Hematopoietic multipotent progenitor cell treated with erythropoietin and hydrocortisone succinate and interleukin-3 and kit ligand, for 17 days (in vitro differentiated cells): ENCODE data around the gene C1orf174.

ENCODE experiments used
- DNase-seq: peaks from one replicate; pipeline ENCODE4 v3.0.0-alpha.2; 2015; ENCODE audit warnings: low spot score

Gene C1orf174

DNA sequence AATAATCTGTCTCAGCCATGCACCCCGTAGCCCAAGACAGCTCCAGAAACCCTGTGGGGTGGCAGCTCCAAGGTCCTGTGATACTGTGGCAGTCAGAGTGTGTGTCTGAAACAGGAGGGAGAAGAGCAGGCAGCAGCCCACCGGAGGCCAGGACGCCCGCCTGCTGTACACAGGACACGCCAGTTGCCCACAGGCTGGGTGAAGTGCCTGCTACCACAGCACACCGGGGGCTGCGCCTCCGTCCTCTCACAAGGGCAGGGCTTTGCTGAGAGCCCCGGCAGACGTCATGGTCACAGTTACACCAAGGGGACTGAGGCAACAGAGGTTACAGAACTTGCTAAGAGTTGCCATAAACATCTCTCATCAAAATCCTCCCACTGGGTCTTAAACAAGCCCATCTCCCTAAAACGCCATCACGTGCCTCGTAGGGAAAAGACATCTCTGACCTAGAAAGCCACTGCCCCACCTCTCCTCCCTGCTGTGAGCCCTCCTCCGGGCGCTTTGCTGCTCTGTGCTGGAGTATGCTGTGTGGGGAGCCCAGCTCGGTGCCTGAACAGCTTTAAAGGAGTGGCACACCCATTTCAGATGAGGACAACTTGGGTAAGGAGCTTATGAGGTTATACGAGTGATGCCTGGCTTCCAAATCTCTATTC is 5.3 kb downstream of the C1orf174 start:
- no peak for DNase-seq

DNA sequence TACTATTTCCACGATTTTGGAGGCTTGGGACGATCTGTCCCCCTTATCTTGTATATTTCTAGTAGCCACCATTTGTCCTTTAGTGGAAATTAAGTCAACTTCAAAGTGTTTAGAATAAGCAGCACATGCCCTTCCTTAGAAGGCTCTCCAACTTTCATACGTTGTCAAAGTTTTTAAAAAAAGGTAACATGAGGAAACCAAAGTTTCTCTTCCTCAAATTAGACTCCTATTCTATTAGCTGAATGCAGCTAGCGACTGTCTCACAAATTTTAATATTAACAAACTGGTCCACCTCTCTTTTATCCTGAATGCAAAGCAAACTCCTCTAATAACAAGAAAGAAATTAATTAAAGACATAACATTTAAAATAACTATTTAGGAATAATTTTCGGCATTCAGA is 6.9 kb downstream of the C1orf174 start:
- DNase-seq: no peak

DNA sequence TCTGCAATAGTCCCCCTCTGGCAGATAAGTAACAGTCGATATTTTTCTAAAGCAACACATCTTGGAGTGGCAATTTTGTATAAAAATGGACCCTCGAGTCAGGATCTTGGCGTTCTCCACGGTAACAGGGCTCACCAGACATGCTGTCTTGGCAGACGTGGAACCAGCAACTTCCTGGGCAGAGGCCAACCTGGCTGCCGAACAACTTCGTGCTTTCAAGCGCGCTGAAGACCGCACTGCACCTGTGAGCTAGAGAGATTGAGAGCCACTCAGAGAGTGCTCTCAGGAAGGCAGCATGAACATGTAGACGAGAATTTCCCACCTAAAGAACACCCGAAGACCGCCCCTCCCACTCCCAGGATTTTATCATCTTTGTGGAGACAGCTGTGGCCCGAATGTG is 7.3 kb downstream of the C1orf174 start:
- DNase-seq: no peak

DNA sequence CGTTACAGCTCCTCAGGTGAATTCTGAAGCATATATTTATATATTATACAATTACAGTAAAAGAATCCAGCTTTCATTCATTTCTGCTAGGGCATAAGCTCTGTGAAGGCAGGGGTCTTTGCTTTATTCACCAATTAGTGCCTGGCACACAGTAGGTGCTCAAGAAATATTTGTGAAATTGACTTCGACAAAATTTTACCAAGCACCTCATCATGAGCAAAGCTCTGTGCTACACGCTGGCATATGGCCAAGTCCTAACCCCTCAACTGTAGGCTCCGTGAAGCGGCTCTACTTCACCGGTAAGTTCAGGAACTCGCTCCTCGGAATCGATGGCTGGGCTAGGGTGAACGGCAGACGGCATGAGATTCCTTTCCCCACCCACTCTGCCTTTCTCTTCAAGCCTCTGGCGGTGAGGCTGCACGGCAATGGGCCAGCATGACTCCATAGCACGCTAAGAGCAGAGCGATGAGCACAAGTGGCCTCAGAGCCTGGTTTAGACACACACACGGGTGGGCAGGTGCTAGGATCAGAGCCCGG is 8.7 kb downstream of the C1orf174 start:
- DNase-seq: no peak

DNA sequence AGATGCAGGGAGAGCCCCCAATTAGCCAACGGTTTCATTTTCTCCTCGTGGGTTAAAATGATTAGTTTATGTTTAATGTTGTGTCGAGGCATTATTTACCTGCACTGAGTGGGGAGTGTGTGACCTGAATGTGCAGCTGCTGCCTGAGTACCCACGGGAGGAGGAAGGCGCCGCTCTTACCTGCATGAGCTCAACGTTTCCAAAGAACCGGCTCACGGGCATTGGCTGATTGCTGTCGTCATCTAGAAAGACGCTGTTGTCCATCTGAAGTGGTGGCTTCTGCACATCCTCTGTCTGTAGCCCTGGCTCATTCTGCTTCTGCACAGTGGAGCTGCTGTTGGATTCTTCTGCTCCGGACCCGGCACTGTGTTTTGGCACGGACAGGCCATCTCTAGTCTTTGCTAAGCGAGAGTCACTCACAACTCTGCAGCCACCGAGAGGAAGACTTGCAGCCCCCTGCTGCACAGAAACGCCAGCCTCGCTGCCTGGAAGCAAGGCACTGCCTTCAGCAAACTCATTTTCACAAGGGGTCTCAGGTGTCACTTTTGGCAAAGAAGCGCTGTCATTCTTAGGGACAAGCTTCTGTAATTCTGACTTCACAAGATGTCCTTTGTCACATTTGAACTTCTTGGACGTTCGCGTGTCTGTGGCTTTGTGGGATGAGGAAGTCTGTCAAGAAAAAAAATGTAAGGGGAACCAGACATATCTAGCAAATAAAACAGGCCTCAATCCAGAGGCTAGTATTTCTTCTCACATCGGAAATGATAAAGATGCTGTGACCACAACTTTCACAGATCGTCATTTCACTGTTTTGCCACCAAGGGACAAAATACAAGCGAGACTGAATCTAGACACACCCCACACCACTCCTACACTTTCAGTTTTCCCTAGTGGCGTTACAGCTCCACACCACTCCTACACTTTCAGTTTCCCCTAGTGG is 9.4 kb downstream of the C1orf174 start:
- no peak for DNase-seq

DNA sequence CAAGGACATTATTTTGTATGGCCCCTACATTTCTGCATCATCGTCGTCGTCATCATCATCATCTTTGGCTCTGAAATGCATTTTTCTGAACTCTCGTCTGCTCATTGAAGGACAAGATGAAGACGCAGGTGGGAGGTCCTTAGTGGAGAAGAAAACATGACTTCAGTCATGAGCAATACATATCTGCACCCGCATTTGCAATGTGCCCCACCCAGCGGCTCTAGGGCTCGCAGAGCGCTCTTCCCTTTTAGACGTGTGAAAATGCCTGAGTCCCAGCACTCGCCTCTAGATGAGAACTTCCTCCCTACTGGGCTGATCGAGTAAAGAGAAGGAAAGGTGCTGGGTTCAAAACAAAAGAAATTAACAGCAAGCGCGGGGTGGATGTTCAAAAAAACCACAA is 10.1 kb downstream of the C1orf174 start:
- no peak for DNase-seq

DNA sequence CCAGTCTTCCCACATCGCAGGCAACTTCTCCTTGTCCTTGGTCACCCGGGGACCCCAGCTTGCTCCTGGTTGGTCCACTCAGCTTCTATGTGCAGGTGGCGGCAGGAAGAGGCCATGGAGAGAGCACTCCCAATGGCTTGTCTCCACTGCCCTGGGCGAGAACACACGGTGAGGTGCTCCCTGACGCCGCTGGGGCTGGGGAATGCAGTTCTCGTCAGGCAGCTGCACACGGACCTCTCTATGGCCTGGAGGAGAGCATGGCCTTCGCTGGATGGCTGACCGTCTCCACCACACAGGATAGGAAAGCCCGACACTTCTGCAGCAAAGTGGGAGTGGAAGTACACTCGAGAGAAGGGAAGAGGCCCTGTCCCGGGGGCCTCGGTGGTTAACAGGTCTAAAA is 11.8 kb downstream of the C1orf174 start:
- DNase-seq: no peak

DNA sequence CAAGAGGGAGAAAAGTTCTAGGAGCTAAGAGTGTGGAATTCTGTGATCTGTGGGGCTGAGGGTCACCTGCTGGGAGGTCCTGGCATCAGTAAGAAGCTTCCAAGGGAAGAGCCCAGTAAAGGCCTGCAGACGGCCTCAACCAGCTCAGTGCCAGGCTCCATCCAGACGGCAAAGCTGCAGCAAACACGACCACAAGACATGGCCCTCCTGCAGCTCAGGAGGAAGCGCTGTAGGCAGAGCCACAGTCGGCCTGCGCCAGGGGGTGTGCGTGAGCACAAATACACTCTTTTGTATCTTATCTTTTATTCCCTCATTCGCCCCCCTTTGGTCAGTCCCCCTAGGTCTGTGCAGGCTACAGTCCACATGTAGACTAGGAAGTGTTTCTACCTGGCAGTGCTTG is 13.4 kb downstream of the C1orf174 start:
- DNase-seq: no peak

DNA sequence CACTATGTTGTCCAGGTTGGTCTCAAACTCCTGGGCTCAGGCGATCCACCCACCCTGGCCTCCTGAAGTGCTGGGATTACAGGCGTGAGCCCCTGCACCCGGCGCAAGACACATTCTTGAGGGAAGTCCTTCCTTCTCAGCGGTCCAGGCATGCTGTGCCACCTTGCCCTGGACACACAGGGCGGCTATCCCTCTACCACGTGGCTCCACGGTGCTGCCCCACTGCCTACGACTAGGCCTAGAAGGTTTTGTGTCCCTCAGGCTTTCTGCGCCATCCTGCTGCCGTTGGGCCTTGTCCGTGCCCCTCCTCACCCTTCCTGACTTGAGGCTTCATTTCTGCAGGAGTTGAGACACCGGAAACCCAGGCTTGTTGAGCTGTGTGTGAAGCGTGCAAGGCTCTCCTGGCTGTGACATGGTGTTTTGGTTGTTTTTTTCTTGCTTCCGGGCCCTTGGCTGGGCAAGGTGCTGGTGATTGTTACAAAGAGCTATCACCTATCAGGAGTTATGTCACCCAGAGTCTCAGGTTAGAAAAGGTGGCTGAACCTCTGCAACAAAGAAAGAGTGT is 13.9 kb downstream of the C1orf174 start:
- DNase-seq: no peak

DNA sequence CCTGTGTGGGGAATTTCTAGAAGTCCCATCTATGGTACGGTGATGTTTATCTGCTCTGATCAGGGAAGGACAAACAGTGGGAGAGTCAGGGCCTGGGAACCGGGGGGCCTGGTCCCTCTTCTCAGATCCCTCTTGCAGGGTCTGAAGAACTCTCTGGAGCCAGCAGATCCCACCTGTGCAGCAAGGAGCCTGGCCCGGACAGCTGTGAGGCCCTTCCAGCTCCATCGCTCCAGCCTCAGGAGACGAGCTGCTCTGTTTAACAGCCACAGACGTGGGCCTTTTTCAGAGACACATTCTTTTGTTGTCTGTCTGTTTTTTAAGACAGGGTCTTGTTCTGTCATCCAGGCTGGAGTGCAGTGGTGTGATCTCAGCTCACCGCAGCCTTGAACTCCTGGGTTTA is 14.5 kb downstream of the C1orf174 start:
- no peak for DNase-seq

DNA sequence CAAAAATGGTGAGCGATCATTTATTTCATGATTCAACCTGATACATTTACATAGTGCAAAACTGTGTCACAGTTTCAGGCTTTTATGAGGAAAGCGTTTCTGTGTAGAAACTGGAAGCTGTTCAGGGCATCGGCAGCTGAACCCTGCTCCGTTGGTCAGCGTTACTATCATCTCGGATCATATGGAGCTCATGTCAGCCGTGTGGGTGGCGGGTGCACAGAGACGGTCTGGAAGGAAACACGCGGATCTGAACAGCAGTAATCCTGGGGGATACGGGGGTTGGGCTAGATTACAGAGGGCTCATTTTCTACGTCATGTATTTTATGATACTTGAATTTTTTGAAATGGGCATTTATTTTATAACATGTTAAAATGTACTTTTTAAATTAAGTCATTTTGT is 15.1 kb downstream of the C1orf174 start:
- no peak for DNase-seq

DNA sequence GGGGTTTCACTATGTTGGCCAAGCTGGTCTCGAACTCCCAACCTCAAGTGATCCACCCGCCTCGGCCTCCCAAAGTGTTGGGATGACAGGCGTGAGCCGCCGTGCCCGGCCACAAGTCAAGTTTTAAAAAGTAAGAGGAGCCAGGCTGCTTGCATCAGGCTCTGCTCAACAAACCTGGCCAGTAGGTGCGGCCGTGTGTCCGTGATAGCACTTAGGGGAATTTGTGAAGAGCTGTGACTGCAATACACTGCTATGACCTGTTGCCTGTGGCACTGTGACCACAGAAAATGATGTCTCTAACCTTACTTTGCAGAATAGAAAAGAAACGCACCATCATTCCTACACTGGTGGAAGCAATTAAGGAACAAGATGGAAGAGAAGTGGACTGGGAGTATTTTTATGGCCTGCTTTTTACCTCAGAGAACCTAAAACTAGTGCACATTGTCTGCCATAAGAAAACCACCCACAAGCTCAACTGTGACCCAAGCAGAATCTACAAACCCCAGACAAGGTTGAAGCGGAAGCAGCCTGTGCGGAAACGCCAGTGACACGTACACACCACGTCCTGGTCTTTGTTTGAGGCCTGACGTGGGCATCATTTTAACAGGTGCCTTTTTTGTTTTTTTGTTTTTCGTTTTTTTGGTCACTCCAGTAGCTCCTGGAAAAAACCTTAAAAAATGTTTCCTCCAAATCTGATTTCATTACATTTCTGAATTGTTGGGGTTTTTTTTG is 16.7 kb downstream of the C1orf174 start:
- DNase-seq: no peak

DNA sequence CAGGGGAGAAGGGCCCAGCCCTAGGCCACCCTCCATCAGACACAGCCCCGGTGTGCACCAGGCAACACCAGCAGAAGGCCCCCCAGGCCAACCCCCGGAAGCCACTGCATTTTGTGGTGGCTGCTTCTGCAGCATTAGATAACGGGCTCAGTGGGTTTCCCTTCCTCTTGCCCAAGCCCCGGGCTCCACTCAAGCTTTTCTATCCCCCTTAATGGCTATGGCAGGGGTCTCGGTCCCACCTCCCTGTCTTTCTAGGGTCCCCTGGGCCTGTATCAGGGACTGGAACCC is 18.9 kb downstream of the C1orf174 start:
- no peak for DNase-seq

DNA sequence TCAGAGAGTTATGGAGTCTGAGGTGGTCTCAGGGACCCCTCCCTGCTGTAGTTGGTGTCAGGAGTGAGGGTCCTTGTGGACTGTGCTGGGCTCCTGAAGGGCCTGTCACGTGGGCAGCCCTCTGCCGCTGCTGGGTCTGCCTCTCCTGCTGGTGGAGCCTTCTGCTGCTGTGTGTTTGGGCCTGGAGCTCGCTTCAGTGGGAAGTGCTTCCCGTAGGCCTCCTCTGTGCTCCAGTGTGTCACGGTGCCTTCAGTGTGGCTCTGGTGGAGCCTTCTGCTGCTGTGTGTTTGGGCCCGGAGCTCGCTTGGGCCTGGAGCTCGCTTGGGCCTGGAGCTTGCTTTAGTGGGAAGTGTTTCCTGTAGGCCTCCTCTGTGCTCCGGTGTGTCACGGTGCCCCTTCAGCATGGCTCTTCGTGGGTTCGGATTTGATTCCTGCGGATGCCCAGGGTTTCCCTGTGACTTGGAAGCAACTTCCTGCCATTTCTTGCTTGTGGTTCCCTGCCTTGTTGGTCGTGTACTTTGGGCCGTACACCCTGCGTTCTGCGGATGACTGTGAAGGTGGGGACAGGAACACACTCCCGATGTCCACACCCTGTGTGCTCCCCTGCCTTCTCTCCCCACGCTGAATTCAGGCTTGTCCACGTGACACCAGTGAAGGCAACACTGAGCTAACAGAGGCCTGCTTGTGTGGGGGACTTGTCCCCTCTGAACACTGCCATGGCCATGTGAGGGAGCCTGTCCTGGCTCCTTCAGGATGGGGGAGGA is 19.5 kb downstream of the C1orf174 start:
- no peak for DNase-seq

DNA sequence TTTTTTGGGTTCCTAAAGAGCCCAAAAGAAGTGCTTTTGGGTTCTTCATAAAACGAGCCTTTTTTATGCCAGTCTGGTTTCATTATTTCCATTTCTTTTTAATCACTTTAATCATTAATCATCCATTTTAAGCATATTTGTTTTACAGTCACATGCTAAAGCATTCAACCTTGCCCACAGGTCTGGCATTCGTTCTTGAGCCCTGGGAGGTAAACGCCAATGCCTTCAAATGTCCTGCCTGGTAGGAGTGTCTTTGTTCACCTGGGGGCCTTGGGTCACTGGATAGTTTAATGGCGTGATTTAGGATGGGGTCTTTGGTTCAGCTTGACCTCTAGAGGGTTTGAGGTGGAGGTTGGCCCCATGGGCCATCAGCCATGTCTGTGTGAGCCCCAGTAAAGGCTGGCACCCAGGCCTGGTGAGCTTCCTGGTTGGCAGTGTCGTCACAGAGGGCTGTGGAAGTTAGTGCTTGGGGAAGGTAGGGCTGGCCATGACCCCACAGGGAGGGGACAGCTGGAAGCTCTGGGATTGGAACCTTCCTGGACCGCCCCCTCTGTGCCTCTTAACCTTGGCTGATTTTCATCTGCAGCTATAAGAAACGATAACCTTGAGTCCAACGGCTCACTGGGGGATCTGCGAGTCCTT is 20.2 kb downstream of the C1orf174 start:
- no peak for DNase-seq

DNA sequence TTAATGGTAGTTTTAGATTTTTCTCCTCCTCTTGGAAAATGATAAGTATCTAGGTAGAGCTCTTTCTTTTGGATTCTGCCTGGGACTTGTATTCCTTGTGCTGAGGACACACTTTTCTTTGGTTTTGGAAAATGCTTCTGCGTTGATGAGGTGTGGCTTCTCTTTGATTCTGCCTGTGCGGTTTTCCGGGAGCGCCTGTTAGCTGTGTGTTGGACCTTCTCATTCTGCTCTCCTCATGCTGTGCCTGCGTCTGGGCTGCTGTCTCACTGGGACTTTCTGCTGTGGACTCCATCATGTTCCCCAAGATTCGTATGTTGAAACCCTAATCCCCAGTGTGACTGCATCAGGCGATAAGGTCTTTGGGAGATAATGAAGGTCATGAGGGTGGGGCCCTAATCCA is 21.0 kb downstream of the C1orf174 start:
- DNase-seq: no peak

DNA sequence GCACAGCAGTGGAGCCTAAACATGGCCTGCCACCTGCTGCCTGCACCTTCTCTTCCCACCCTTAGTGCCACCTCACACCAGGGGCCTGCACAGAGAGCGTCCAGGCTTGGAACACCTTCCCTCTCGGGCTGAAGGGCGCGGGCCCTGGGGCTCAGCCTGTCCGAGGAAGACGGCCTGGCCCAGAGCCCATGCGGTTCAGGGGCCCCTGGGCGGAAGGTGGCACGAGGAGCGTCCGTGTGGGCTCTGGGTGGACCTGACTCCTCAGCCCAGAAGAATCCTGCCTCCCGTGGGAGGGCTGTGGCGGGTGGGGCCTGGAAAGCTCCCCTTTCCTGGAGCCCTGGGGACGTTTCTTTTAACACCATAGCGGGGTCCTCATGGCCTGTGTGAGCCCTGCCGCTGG is 23.4 kb downstream of the C1orf174 start:
- no peak for DNase-seq

DNA sequence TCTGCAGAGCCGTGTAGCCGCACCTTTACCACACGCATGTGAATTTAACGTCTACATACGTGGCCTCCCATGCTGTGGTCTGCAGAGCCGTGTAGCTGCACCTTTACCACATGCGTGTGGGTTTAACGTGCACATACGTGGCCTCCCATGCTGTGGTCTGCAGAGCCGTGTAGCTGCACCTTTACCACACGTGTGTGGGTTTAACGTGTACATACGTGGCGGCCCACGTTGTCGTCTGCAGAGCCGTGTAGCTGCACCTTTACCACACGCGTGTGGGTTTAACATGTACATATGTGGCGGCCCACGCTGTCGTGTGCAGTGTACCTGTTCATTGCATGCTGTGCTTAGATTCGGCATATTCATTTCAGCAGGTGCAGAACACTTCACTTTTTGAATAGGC is 25.3 kb downstream of the C1orf174 start:
- DNase-seq: no peak

DNA sequence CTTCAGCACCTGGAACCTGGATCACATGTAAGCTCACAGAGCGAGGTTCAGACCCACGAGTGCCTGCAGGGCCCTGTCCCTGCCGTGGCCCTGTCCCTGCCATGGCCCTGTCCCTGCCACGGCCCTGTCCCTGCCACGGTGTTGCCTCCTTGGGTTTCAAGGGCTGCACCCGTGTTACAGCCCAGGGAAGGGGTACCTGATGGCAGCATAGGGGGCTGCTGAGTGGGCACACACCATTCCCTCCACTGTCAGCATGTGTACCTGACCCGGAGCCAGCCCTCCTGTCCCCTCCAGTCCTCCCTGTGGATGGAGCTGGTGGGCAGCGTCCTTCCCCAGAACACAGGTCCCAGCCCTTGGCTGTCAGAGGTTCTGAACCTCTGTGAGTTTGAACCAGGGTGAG is 27.5 kb downstream of the C1orf174 start:
- no peak for DNase-seq

DNA sequence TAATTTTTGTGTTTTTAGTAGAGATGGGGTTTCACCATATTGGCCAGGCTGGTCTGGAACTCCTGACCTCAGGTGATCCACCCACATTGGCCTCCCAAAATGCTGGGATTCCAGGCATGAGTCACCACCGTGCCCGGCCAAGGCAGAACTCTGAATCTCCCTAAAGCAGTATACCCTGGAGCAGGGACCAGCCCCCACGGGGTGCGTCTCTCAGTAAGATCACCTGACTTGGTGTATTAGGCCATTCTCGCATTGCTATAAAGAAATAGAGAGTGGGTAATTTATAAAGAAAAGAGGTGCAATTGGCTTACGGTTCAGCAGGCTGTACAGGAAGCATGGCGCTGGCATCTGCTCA is 28.6 kb downstream of the C1orf174 start:
- DNase-seq: no peak

DNA sequence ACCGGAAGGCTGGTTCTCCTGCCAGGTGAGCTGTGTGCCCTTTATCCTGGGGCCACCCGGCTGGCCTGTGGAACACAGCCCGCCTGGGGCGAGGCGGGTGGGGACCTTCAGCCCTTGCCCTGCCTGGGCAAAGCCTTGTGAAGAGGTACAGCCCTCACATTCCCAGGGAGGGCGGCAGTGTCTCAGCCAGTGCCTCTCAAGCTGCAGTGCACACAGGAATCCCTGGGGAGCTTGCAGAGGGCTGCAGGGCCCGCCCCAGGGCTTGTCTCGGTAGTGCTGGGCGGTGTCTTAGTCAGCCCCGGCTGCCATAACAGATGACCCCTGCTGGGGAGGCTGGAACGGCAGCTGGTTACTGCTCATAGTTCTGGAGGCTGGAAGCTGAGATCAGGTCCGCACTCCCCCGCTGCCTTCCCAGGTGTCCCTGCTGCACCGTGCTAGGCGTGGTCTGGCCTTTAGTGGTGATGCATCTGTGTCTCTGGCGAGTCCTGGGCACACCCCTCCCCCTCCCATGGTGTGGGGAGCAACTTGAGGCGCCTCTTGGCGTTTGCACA is 30.2 kb downstream of the C1orf174 start:
- DNase-seq: no peak
